SW480 (cell line): ENCODE measurements around the gene SMARCD2.
"Not testable (repeated sequence)": the region's sequence is repeated elsewhere in the genome, so short reads cannot be mapped to it uniquely, and the experiment has no call there.

Experiments used
- DNase-seq: peaks from one replicate; pipeline ENCODE4 v3.0.0-alpha.2; 2016; ENCODE audit warnings: low spot score

Gene SMARCD2

GRCh38 chr17:63800783-63801182, 41.7 kb downstream of the SMARCD2 start:
- no peak for DNase-seq

- DNase-seq = no peak
Observed at GRCh38 chr17:63798572-63799106, 43.8 kb downstream of the SMARCD2 start.

GRCh38 chr17:63796375-63796774, 46.1 kb downstream of the SMARCD2 start:
- DNase-seq = not testable (repeated sequence)

GRCh38 chr17:63792055-63792729, 50.3 kb downstream of the SMARCD2 start:
- no peak for DNase-seq

- no peak for DNase-seq
Observed at GRCh38 chr17:63790057-63790456, 52.4 kb downstream of the SMARCD2 start.

- no peak for DNase-seq
Observed at GRCh38 chr17:63786971-63787711, 55.3 kb downstream of the SMARCD2 start.

GRCh38 chr17:63786117-63786516, 56.4 kb downstream of the SMARCD2 start:
- no peak for DNase-seq

- DNase-seq = no peak
Observed at GRCh38 chr17:63785556-63785955, 56.9 kb downstream of the SMARCD2 start.

- DNase-seq = no peak
Observed at GRCh38 chr17:63783522-63783921, 59.0 kb downstream of the SMARCD2 start.
